Endothelial cell of umbilical vein (primary cell): ENCODE measurements around the gene SLC12A7.

Experiments used
- JUN ChIP-seq: IDR thresholded peaks from 2 replicates; pipeline ENCODE4 v1.6.1; 2011; ENCODE audit warnings: borderline replicate concordance, low read depth; ENCODE audit not compliant: insufficient read length, insufficient read depth
- TF ChIP-seq, protein P1 (sequence below): IDR thresholded peaks from 2 replicates; pipeline ENCODE4 v1.6.1; 2011; ENCODE audit not compliant: insufficient read depth, insufficient read length
- TF ChIP-seq, protein P2 (sequence below), 2 donors: IDR thresholded peaks; 1 replicate in 1 of 2; 2 replicates in 1 of 2; pipeline ENCODE4 v1.5.1; 2011; ENCODE audit warnings: low read length in 2 of 2, mild to moderate bottlenecking in 2 of 2, moderate library complexity in 2 of 2, control low read depth in 1 of 2, inconsistent platforms in 1 of 2, low read depth in 1 of 2; ENCODE audit not compliant: insufficient read depth in 1 of 2; ENCODE audit errors: extremely low read depth in 1 of 2

DNA sequence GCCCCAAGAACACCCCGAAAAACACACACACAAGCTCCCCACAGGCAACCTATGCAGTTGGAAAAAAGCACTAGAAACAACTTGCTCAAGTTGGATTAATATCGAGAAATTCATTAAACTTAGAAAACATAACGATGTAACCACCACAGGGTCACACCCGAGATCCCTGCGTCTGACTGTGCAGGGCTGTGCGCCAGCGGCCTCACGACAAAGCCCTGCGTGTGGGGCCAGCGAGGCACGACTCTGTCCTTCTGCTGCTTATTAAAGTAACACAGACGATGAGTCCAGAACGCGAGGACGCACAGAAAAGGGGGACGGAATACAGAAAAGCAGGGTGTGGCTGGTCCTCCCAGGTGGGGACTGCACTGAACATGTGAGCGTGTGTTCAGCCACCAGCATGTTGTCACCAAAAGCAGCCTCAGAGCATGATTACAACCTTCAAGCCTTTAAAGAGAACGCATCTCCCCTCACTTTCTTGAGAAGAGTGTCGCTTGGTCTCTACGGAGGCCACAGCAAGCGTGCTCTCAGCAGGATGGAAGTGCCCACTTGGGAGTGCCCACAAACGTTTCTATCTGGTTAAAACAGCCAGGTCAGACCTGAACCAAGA, 14.4 kb downstream of the SLC12A7 start:
- TF ChIP-seq, protein P1, sequence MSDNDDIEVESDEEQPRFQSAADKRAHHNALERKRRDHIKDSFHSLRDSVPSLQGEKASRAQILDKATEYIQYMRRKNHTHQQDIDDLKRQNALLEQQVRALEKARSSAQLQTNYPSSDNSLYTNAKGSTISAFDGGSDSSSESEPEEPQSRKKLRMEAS = no peak
- TF ChIP-seq, protein P2, sequence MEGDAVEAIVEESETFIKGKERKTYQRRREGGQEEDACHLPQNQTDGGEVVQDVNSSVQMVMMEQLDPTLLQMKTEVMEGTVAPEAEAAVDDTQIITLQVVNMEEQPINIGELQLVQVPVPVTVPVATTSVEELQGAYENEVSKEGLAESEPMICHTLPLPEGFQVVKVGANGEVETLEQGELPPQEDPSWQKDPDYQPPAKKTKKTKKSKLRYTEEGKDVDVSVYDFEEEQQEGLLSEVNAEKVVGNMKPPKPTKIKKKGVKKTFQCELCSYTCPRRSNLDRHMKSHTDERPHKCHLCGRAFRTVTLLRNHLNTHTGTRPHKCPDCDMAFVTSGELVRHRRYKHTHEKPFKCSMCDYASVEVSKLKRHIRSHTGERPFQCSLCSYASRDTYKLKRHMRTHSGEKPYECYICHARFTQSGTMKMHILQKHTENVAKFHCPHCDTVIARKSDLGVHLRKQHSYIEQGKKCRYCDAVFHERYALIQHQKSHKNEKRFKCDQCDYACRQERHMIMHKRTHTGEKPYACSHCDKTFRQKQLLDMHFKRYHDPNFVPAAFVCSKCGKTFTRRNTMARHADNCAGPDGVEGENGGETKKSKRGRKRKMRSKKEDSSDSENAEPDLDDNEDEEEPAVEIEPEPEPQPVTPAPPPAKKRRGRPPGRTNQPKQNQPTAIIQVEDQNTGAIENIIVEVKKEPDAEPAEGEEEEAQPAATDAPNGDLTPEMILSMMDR (IDR thresholded peaks at IDR 0.05; ENCODE audit: extremely low read depth in 1 of 2, insufficient read depth in 1 of 2, low read depth in 1 of 2, low read length in 2 of 2) = no peak
- TF ChIP-seq JUN = no peak
